GM21529 (cell line): Measurements from ENCODE around the gene PSD2.

Experiments used
- ATAC-seq: cut with Tn5 transposase; IDR thresholded peaks from one replicate; pipeline ENCODE4 v1.9.1; 2021; ENCODE audit not compliant: unreplicated experiment

PSD2 gene

DNA sequence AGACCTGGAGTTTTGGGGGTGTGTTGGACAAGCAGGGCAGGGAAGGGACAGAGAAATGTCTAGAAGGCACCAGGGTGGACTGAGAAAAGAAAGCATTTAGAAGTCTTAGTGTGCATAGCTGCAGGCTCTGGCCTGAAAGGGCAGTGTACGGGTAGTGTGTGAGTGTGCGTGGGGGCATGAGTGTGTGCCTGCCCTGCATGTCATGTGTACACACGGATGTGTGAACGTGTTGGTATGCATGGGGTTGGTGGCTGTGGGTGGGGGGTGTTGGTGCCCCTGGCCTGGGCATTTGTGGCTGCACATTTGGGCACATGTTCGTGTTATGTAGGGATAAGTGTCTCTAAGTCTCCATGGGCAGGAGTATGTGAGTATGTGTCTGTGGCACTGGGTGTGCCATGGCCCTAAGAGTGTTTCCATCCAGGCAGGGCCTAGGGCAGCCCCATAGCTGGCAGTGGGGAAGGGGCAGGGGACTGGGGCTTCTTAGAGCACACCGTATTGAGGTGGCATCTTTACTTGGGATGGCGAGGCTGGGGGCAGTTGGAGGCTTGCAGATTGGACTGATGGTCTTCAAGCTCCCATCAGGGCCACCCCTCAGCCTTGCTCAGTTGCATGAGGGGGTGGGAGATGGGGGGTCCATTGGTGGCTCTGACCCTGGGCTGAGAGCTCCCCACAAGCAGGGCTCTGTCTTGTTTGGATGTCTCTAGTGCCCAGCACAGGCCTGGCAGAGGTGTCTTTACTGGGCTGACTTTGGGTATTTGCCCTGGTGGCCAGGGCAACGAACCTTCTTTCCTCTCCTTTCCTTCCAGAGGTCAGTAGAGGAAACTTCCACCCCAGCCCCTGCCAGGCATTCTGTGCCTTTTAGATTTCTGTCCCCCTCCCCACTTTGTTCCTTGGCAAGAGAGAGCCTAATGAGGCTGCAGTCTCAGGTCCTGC lies 15.0 kb downstream of the PSD2 start:
- no peak for ATAC-seq

DNA sequence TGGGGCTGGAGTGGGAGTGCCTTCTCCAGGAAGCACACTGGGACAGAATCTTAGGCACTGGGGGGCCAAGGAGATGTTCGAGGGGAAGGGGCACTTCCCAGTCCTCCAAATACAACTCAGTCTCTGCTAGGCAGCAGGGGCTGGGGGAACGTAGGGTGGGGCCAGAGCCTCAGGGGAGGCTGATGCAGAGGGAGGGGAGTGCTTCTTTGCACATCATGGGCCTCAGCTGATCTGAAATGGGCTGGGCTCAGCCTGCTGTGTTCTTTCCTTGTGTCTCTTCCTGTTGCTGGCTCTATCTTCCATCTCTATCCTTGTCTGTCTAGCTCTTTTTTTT lies 15.6 kb downstream of the PSD2 start:
- no peak for ATAC-seq

DNA sequence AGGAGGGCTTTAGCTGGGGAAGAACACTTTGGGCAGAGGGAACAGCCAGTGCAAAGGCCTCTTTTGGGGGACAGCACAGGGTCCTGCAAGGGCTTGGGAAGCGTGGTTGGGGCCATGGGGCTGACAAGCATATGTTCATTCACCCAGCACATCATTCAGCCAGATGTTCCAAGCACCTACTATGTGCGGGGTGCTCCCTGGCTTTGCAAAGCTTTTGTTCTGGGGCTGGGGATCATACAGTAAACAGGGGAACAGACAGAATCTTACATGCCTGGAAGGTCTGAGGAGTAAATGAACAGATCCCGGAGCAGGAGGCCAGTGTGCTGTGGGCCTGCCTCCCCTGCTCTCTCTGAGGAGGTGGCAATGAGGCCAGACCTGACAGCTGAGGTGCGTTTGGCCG lies 16.7 kb downstream of the PSD2 start:
- ATAC-seq, result no peak

DNA sequence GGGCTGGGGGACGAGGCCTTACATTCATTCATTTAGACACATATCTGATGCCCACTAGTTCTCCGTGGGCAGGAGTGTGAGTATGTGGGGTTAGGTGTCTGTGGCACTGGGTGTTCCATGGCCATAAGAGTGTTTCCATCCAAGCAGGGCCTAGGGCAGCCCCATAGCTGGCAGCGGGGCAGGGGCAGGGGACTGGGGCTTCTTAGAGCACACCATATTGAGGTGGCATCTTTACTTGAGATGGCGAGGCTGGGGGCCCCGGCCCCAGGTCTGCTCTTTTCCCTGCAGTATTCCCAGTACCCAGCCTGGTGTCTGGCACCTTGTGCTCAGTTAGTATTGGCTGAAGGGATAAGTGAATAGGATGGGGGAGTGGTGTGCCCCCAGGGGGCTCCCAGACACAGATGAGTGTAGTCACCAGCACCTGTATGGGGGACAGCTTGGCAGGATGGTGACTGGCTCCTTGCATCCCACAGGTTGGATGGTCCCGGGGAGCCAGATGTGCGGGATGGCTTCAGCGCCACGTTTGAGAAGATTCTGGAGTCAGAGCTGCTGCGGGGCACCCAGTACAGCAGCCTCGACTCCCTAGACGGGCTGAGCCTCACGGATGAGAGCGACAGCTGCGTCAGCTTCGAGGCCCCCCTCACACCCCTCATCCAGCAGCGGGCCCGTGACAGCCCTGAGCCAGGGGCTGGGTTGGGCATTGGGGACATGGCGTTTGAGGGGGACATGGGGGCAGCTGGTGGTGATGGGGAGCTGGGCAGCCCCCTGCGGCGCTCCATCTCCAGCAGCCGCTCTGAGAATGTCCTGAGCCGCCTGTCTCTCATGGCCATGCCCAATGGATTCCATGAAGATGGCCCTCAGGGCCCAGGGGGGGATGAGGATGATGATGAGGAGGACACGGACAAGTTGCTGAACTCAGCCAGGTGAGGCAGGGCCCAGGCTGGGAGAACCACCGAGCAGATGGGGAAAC lies 17.5 kb downstream of the PSD2 start:
- no peak for ATAC-seq

DNA sequence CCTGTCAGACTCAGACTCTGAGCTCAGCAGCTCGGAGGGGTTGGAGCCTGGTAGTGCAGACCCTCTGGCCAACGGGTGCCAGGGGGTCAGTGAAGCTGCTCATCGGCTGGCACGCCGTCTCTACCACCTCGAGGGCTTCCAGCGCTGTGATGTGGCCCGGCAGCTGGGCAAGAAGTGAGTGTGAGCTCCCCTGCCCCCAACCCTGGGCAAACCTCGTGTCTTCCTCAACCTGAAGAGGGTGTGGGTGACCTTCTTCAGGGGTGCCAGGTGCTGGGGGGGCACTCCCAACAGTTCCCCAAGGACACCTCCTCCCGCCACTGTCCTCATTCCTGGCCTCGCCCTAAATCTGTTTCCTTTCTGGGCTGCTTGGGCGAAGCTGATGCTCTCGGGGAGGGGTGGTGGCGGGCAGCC lies 18.6 kb downstream of the PSD2 start:
- no peak for ATAC-seq

DNA sequence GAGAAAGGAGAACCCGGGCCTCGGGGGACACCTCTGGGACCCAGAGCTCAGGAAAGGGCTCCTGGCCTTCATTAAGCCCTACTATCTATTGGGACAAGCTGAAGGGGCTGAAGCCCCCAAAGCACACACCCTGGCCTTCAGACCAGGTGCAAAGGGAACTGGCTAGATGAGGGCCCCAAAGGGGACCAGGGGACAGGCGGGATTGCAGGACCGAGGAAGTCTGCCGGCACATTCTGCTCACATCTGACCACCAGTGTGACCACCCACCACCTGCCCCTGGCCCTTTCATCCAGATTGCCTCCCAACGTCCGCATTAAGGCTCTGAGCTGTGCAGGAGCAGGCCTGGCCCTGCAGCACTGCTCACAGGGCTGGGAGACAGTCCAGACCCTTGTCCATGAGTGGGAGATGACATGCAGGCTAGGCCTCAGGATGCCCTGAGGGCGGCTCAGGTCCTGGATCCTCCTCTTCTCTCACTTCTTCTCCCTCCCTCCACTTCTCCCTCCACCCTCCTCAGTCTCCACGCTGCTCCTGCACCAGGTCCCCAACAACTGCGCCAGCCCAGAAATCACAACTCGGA lies 19.2 kb downstream of the PSD2 start:
- no peak for ATAC-seq

DNA sequence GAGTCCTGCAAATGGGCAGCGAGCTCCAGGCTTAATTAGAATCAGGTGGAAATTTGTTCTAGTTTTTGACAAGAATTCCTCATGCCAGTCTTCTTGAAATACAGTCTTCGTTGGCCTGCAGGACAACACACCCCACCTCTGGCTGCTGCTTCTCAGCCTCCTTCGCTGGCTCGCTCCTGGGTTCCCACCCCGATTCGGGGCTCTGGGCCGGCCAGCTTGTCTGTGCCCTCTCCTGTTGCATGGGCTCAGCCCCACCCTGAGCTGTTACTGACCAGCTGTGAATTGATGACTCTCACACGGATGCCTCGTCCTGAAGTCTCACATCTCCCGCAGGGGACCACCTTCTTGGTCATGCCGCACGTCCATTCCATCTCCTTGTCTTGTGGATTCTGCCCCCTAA lies 21.0 kb downstream of the PSD2 start:
- no peak for ATAC-seq

DNA sequence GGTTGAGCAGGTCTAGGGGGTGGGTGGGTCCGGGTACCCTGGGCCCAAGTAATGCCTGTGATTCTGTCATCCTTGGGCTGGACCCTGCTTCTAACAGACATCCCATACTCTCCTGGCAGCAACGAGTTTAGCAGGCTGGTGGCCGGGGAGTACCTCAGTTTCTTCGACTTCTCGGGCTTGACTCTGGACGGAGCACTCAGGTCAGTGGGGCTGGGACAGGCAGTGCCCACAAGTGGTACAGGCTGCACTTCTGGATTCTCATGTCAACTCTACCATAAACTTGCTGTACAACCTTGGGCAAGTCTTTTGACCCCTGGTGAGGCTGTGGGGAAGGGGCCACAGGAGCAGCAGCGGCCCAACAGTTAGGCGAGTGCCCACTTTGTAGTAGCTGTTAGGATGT lies 21.8 kb downstream of the PSD2 start:
- no peak for ATAC-seq

DNA sequence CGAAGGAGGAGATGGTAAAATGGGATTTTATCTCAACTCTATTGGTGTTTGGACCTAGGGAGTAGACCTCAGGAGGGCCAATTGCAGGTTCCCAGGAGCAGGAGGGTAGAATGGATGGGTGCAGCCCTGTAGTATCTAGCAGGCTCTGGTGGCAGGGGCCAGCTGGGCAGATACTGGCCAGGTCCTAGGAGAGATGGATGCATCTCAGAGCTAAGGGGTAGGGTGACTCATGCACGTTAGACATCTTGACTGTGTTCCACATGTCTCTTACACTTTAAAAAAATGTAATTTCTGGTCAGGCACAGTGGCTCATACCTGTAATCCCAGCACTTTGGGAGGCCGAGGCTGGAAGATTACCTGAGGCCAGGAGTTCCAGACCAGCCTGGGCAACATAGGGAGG lies 22.4 kb downstream of the PSD2 start:
- ATAC-seq, result no peak

DNA sequence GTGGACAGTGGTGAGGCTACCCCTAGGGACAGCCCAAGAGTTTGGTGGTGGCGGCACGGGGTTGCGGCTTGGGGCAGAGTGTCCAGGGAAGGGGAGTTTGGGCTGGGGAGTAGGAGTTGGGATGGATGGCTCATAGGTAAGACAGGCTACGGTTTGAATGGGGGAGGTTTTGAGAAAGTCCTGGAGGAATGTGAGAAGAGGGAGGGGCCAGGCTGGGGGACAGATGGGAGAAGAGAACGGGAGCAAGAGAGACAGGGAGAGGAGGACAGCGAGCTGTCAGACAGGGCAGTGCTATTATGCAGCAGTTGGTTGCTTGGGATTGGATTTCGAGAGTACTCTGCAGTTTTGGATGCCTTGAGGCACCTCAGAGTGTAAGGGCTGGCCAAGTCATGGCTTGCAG lies 24.5 kb downstream of the PSD2 start:
- ATAC-seq, result no peak

DNA sequence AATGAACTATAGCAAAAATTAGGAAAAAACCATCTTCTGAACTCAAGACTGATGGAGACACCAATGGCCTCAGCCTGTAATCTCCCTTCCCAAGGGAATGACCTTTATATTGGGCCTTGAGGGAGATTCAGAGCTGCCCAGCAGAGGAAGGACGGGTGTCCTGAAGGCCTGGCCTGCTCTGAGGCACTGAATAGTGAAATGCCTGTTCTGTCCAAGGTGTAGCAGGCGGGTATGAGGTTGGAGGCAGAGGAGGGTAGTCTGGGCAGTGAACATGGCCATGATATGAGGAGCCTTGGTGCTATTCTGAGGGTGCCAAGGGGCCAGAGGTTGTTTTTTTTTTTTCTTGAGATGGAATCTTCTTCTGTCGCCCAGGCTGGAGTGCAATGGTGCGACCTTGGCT lies 25.0 kb downstream of the PSD2 start:
- no peak for ATAC-seq

DNA sequence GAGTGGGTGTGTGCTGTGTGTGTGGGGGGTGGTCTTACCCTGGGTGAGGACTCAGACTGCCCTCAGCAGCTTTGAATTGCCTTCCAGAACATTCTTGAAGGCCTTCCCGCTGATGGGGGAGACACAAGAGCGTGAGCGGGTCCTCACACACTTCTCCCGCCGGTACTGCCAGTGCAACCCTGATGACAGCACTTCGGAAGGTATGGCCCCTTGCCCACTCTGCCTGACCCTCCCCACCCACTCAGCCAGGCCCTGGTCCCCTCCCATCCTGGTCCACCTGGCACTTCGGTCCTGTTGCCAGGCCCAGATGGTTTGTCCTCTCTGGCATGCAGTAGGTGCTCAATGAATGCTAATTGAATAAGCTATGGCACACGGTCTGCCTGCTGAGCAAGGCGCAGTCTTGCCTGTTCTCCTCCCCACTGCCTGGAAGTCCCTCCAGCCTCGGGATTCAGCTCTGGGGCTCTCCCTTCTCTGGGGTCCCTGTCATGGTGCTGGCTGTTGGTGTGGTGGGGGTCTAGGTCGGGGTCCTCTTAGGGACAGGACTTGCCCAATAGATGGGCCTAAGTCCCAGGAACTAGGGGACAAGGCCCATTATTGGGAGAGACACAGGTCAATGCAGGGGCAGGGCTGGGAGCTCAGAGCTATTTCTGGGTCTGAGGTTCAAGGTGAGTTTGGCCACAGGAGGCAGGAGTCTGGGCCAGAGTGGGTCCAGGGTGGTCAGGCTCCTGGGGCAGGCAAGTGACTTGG lies 26.4 kb downstream of the PSD2 start:
- no peak for ATAC-seq

DNA sequence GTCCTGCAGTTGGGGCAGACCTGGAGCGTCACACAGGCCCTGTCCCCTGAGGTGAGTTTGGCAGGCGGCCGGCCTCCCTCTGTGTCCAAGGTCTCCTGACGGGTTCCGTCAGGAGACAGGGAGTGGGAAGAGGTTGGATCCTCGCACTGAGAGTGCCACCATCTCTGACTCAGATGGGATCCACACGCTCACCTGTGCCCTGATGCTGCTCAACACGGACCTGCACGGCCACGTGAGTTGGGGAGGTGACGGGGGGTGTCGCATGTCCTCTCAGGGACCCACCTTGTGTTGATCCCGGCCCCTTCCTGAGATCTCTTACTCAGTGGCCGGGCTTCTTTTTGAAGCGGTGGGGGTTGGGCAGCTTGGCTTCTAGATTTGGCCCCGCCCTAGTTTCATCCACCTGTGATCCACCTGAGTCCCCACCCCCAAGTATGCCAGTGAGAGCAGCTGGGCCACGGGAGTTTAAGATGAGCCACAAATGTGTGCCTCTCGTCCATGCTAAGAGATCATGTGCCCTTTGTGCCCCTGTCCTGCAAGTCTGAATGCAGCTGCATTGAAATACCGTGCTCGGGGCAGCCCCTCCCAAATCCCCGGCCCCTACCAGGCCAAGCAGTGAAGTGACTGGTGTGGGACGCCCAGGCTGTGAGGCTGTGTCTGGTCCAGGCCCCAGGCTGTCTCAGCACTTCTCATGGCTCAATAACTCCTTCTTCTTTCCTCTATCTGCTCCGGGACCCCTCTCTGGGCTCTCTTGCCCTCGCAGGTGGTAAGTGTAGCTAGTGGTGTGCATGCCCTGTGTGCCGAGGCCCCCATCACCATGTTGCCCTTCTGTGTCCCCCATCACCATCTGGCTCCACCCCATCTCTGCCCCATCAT lies 27.2 kb downstream of the PSD2 start:
- ATAC-seq, result no peak

DNA sequence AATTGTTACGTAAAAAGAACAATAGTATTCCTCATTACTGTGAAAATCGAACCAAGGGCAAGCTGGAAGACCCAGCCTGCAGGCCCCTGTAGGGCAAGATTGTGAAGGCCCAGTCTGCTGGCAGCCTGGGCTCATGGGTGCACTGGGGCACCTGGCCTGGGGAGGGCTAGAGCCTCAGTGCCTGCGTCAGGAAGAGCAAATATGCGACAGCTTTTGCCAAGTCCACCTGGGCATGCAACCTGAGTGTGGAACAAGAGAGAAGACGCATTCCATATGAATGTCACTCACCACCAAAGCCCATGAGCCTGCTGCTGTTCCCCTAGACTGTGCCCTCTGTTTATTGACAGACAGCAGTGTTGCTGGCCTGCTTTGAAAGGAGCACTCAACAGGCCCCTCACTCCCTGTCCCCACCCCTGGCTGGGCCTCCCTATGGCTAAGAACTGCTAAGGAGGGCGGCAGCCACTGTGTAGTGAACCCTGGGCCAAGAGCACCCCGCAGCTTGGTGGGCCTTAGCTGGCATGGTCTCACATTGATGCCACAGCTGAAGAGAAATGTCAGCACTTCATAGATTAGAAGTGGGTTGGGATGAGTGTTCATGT lies 28.2 kb downstream of the PSD2 start:
- ATAC-seq, result no peak

DNA sequence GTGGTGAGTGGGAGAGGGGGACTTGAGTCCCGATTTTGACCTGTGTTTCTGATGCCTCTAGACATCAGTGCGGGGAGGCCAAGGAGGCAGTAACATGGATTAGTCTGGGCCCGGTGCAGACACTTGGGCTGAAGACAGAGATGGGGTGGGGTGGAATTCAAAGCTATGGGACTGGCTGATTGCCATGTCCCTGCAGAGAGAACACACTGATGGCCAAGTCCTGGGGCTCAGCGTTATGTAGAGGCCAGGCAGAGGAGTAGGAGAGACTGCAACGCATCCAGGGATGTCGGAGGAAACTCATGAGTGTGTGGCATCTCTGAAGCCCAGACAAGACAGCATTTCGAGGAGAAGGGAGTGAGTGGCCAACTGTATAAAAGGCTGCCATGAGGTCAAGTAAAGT lies 30.1 kb downstream of the PSD2 start:
- ATAC-seq, result no peak

DNA sequence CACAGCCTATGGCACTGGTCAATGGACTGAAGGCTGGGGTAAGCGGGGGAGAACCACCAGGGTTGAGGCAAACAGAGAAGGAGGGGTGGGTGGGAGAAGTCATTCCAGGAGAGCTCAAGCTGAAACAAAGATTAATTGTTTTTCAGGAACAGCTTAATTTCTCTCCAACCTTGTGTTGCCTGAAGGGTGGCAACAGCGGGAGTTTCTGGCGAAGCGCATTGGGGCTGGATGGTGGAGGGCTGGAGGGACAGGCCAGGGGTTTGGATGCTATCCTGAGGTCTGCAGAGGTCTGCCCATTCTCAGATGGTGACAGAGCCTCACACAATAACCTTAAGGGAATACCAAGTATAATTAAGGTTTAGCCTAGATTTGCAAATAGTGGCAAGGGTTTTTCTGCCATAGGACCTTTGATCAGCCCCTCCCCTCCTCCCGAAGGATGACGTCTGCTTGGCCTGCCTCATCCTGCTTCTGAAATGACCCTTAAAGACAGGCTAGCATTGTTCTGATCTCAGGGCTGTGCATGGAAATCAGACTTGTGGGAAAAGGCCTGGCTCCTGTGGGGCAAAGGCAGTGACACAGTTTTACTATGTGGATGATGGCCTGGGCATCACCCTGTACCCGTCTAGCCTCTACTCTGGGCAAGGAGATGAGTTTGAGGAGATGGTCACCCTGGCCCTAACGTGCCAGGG lies 32.7 kb downstream of the PSD2 start:
- ATAC-seq, result no peak

DNA sequence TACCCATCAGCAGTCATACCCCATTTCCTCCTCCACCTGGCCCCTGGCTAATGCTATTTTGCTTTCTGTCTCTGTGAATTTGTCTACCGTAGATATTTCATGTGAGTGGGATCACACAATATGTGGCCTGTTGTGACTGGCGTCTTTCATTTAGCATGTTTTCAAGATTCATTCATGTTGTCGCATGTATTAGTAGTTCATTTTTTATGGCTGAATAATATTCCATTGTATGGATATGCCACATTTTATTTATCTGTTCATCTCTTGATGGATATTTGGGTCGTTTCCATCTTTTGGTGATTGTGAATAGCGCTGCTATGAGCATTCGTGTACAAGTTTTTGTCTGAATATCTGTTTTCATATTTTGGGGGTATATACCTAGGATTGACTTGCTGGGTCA lies 33.9 kb downstream of the PSD2 start:
- ATAC-seq, result no peak

DNA sequence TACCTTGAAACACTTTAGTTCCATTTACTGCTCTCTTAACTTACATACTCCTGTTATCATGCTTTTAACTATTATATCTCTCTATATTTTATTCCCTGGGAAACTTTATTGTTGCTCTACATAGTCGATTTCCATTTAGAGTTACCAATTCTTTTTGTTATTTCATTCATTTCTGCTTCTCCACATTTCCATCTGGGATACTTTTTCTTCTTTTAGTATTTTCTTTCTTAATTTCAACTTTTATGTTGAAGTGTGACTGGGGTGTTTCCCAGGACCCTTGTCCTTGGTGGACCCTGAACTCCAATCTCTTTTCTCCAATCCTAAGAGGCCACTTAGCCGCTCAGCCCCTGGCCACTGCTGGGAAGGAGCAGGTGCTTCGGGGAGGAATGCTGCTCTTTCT lies 36.0 kb downstream of the PSD2 start:
- ATAC-seq, result no peak

DNA sequence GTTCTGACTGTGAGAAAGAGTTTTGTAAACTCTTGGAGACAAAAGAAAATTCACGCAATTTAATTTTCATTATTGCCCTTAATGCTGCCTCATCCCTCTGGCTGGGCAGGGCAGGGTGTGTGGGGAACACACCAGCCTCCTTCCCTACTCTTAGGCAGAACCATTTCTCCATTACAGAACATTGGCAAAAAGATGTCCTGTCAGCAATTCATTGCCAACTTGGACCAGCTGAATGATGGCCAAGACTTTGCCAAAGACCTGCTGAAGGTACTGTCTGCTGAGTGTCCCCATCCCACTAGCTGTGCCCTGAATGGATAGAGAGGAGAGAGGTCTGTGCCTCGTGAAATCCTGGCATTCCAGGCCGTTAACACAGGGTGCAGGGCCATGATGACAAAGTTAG lies 37.9 kb downstream of the PSD2 start:
- ATAC-seq, result no peak
